GM12875 (cell line): Measurements from ENCODE around the gene KATNBL1.

Experiments
- H3K4me3 ChIP-seq: one replicate; pipeline ENCODE4 v1.5.1; 2011; ENCODE audit warnings: low read depth, low read length, control low read depth
- CTCF ChIP-seq: IDR thresholded peaks from 2 replicates; pipeline ENCODE4 v1.5.1; 2011; ENCODE audit warnings: low read depth, mild to moderate bottlenecking, control low read depth, inconsistent platforms, low read length, moderate library complexity, borderline replicate concordance; ENCODE audit not compliant: insufficient read depth

The KATNBL1 gene

GRCh38 chr15:34116620-34117019 lies 93.3 kb downstream of the KATNBL1 start:
- no peak for TF ChIP-seq CTCF
- H3K4me3 ChIP-seq, result no peak overlapping the region

GRCh38 chr15:34114739-34115138 lies 95.2 kb downstream of the KATNBL1 start:
- no peak overlapping the region for H3K4me3 ChIP-seq
- TF ChIP-seq CTCF, result no peak

- no peak for TF ChIP-seq CTCF
These were observed 95.7 kb downstream of the KATNBL1 start for GRCh38 chr15:34114215-34114614.

GRCh38 chr15:34111488-34111887 lies 98.4 kb downstream of the KATNBL1 start:
- no peak overlapping the region for H3K4me3 ChIP-seq
- TF ChIP-seq CTCF, result no peak

More at GRCh38 chr15:34114215-34114614, 95.7 kb downstream of the KATNBL1 start:
- no peak overlapping the region for H3K4me3 ChIP-seq

GRCh38 chr15:34109797-34110663 lies 99.9 kb downstream of the KATNBL1 start:
- H3K4me3 ChIP-seq, result no peak overlapping the region
- TF ChIP-seq CTCF, result peak; percentile 43; the same call in 1 of the 2 replicates

- TF ChIP-seq CTCF, result no peak
- no peak overlapping the region for H3K4me3 ChIP-seq
These were observed 102.6 kb downstream of the KATNBL1 start for GRCh38 chr15:34107315-34107714.

GRCh38 chr15:34106423-34106822 lies 103.5 kb downstream of the KATNBL1 start:
- TF ChIP-seq CTCF, result no peak
- H3K4me3 ChIP-seq, result no peak overlapping the region
